ENCODE data around the gene ILF3.

Gene ILF3

GRCh38 chr19:10695401-10696398 is 41.6 kb downstream of the ILF3 start:
- peak; percentile 100 for DNase-seq (ENCODE audit: low spot score)

GRCh38 chr19:10699650-10700335 is 45.6 kb downstream of the ILF3 start:
- peak; percentile 50 for DNase-seq (ENCODE audit: low spot score)

GRCh38 chr19:10701955-10702525 is 47.9 kb downstream of the ILF3 start:
- DNase-seq (ENCODE audit: low spot score) = no peak

GRCh38 chr19:10706990-10707389 is 52.8 kb downstream of the ILF3 start:
- DNase-seq (ENCODE audit: low spot score) = no peak

- DNase-seq (ENCODE audit: low spot score) = no peak
These were observed 53.3 kb downstream of the ILF3 start for GRCh38 chr19:10707440-10707839.

- no peak for DNase-seq (ENCODE audit: low spot score)
These were observed 54.1 kb downstream of the ILF3 start for GRCh38 chr19:10708291-10708690.

GRCh38 chr19:10712045-10712444 is 57.9 kb downstream of the ILF3 start:
- DNase-seq (ENCODE audit: low spot score) = no peak

GRCh38 chr19:10712754-10713153 is 58.6 kb downstream of the ILF3 start:
- DNase-seq (ENCODE audit: low spot score) = no peak

GRCh38 chr19:10713317-10713716 is 59.2 kb downstream of the ILF3 start:
- no peak for DNase-seq (ENCODE audit: low spot score)

- no peak for DNase-seq (ENCODE audit: low spot score)
These were observed 62.9 kb downstream of the ILF3 start for GRCh38 chr19:10717054-10717355.

GRCh38 chr19:10717356-10718204 is 63.4 kb downstream of the ILF3 start, which contains the start of gene DNM2:
Gene DNM2 (plus strand): TSS chr19:10718079. CDS start chr19:10718243, 164 bp downstream.
- DNase-seq (ENCODE audit: low spot score) = peak; percentile 97

- peak; percentile 71 for DNase-seq (ENCODE audit: low spot score)
These were observed 64.4 kb downstream of the ILF3 start for GRCh38 chr19:10718205-10719196.

- no peak for DNase-seq (ENCODE audit: low spot score)
These were observed 65.4 kb downstream of the ILF3 start for GRCh38 chr19:10719466-10719961.

GRCh38 chr19:10720607-10721125 is 66.5 kb downstream of the ILF3 start:
- DNase-seq (ENCODE audit: low spot score) = no peak

- no peak for DNase-seq (ENCODE audit: low spot score)
These were observed 69.4 kb downstream of the ILF3 start for GRCh38 chr19:10723591-10723990.

GRCh38 chr19:10724573-10725071 is 70.5 kb downstream of the ILF3 start:
- DNase-seq (ENCODE audit: low spot score) = peak; percentile 75

GRCh38 chr19:10725415-10725814 is 71.3 kb downstream of the ILF3 start:
- no peak for DNase-seq (ENCODE audit: low spot score)

- DNase-seq (ENCODE audit: low spot score) = no peak
These were observed 72.1 kb downstream of the ILF3 start for GRCh38 chr19:10726268-10726667.

GRCh38 chr19:10727685-10728201 is 73.6 kb downstream of the ILF3 start:
- DNase-seq (ENCODE audit: low spot score) = no peak

- DNase-seq (ENCODE audit: low spot score) = no peak
These were observed 75.3 kb downstream of the ILF3 start for GRCh38 chr19:10729411-10729810.

Data from AG20443 (cell line).